SK-N-SH treated with all-trans-retinoic acid at 6 μM for 48 hours (cell line): ENCODE data around the gene MS4A14.

ENCODE experiments used
- ATAC-seq: fragments of 200-7000 bp; cut with Tn5 transposase; 3 replicates; pipeline ENCODE4 v1.9.1; 2020; ENCODE audit warnings: mild to moderate bottlenecking, moderate library complexity
- ARNTL ChIP-seq: fragments of 450-650 bp; formaldehyde crosslinking; IDR thresholded peaks from 2 replicates; pipeline ENCODE4 v1.5.0; 2020; ENCODE audit warnings: low read depth, mild to moderate bottlenecking, moderate library complexity, borderline replicate concordance
- BACH2 ChIP-seq: fragments of 250-450 bp; sonication (Bioruptor Pico); IDR thresholded peaks from 2 replicates; pipeline ENCODE4 v1.9.0; 2021; ENCODE audit warnings: mild to moderate bottlenecking, borderline replicate concordance
- CSDC2 ChIP-seq: fragments of 250-450 bp; sonication (Bioruptor Pico); IDR thresholded peaks from 2 replicates; pipeline ENCODE4 v1.5.0; 2020; ENCODE audit warnings: mild to moderate bottlenecking, moderate library complexity
- ESRRG ChIP-seq: fragments of 250-450 bp; sonication (Bioruptor Pico); IDR thresholded peaks from 2 replicates; pipeline ENCODE4 v1.6.1; 2021; ENCODE audit warnings: mild to moderate bottlenecking
- GLIS3 ChIP-seq: fragments of 250-450 bp; sonication (Bioruptor Pico); IDR thresholded peaks from 2 replicates; pipeline ENCODE4 v1.5.0; 2020; ENCODE audit warnings: mild to moderate bottlenecking, moderate library complexity
- ISL1 ChIP-seq: fragments of 250-450 bp; sonication (Bioruptor Pico); IDR thresholded peaks from 2 replicates; pipeline ENCODE4 v2.1.2; 2022; ENCODE audit warnings: mild to moderate bottlenecking, moderate library complexity
- OSR1 ChIP-seq: fragments of 250-450 bp; sonication (Bioruptor Pico); IDR thresholded peaks from 2 replicates; pipeline ENCODE4 v1.8.0; 2022; ENCODE audit warnings: moderate library complexity, mild to moderate bottlenecking, inconsistent platforms
- PPARA ChIP-seq: fragments of 250-450 bp; sonication (Bioruptor Pico); IDR thresholded peaks from 2 replicates; pipeline ENCODE4 v1.5.0; 2020; ENCODE audit warnings: mild to moderate bottlenecking, borderline replicate concordance
- RARB ChIP-seq: fragments of 250-450 bp; sonication (Bioruptor Pico); IDR thresholded peaks from 2 replicates; pipeline ENCODE4 v1.8.0; 2021; ENCODE audit warnings: mild to moderate bottlenecking, moderate library complexity
- SNAI2 ChIP-seq: fragments of 250-450 bp; sonication (Bioruptor Pico); IDR thresholded peaks from 2 replicates; pipeline ENCODE4 v1.5.0; 2020; ENCODE audit warnings: mild to moderate bottlenecking, moderate library complexity
- TCF4 ChIP-seq: fragments of 250-450 bp; sonication (Bioruptor Pico); IDR thresholded peaks from 2 replicates; pipeline ENCODE4 v1.8.0; 2021; ENCODE audit warnings: mild to moderate bottlenecking, moderate library complexity, borderline replicate concordance
- TOX ChIP-seq: fragments of 250-450 bp; sonication (Bioruptor Pico); IDR thresholded peaks from 2 replicates; pipeline ENCODE4 v1.8.0; 2021; ENCODE audit warnings: mild to moderate bottlenecking, moderate library complexity, borderline replicate concordance
- ZC3H10 ChIP-seq: fragments of 250-450 bp; sonication (Bioruptor Pico); IDR thresholded peaks from 2 replicates; pipeline ENCODE4 v1.5.1; 2021; ENCODE audit warnings: mild to moderate bottlenecking, moderate library complexity
- ZFP3 ChIP-seq: fragments of 250-450 bp; sonication (Bioruptor Pico); IDR thresholded peaks from 2 replicates; pipeline ENCODE4 v1.5.0; 2020; ENCODE audit warnings: mild to moderate bottlenecking, moderate library complexity
- ZFP30 ChIP-seq: fragments of 450-650 bp; formaldehyde crosslinking; IDR thresholded peaks from 2 replicates; pipeline ENCODE4 v1.5.0; 2022; ENCODE audit warnings: mild to moderate bottlenecking, moderate library complexity
- ZNF565 ChIP-seq: fragments of 450-650 bp; formaldehyde crosslinking; conservative IDR thresholded peaks from 2 replicates; pipeline ENCODE4 v1.5.0; 2020; ENCODE audit warnings: low read depth, mild to moderate bottlenecking, moderate library complexity
- ZNF70 ChIP-seq: fragments of 450-650 bp; formaldehyde crosslinking; IDR thresholded peaks from 2 replicates; pipeline ENCODE4 v1.5.0; 2020; ENCODE audit warnings: mild to moderate bottlenecking, moderate library complexity
- ZNF8 ChIP-seq: fragments of 450-650 bp; formaldehyde crosslinking; IDR thresholded peaks from 2 replicates; pipeline ENCODE4 v1.5.0; 2020; ENCODE audit warnings: mild to moderate bottlenecking, moderate library complexity
- TF ChIP-seq, protein P1 (sequence below): fragments of 250-450 bp; sonication (Bioruptor Pico); IDR thresholded peaks from 2 replicates; pipeline ENCODE4 v1.5.1; 2021; ENCODE audit warnings: mild to moderate bottlenecking, moderate library complexity
- TF ChIP-seq, protein P2 (sequence below): fragments of 250-450 bp; sonication (Bioruptor Pico); IDR thresholded peaks from 2 replicates; pipeline ENCODE4 v1.8.0; 2020; ENCODE audit warnings: mild to moderate bottlenecking, moderate library complexity, borderline replicate concordance
- TF ChIP-seq, protein P3 (sequence below): fragments of 250-450 bp; sonication (Bioruptor Pico); IDR thresholded peaks from 2 replicates; pipeline ENCODE4 v1.8.0; 2021; ENCODE audit warnings: low read depth, mild to moderate bottlenecking, moderate library complexity, borderline replicate concordance
- TF ChIP-seq, protein P4 (sequence below): fragments of 250-450 bp; sonication (Bioruptor Pico); IDR thresholded peaks from 2 replicates; pipeline ENCODE4 v1.5.0; 2020; ENCODE audit warnings: mild to moderate bottlenecking, moderate library complexity

The MS4A14 gene

DNA sequence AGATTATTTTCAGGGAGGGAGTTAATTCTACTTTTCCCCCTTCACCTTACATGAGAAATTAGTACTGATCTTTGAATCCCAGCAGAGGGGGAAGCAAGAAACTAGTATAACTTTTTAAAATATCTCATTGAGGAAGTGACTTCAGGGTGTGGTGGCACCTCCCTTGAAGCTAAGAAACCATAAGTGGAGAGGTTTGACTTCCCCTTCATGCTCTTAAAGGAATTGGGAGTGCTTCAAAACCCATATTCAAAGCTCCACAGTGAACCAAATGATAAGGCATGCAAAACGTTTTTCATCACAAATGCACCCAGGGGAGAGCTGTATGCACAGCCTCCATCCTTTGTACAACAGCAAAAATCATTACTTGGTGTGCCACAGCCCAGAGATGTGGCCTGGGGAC, 540 bp downstream of the MS4A14 start:
- no peak for ATAC-seq
- no peak for TF ChIP-seq OSR1 (CRISPR knock-in tag)
- TF ChIP-seq, protein P1, sequence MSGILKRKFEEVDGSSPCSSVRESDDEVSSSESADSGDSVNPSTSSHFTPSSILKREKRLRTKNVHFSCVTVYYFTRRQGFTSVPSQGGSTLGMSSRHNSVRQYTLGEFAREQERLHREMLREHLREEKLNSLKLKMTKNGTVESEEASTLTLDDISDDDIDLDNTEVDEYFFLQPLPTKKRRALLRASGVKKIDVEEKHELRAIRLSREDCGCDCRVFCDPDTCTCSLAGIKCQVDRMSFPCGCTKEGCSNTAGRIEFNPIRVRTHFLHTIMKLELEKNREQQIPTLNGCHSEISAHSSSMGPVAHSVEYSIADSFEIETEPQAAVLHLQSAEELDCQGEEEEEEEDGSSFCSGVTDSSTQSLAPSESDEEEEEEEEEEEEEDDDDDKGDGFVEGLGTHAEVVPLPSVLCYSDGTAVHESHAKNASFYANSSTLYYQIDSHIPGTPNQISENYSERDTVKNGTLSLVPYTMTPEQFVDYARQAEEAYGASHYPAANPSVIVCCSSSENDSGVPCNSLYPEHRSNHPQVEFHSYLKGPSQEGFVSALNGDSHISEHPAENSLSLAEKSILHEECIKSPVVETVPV (CRISPR knock-in tag), result no peak
- TF ChIP-seq ZC3H10 (CRISPR knock-in tag), result no peak
- TF ChIP-seq ZNF70 (CRISPR knock-in tag), result no peak
- no peak for TF ChIP-seq ZFP3
- TF ChIP-seq GLIS3 (CRISPR knock-in tag), result no peak
- no peak for TF ChIP-seq ISL1
- TF ChIP-seq, protein P2, sequence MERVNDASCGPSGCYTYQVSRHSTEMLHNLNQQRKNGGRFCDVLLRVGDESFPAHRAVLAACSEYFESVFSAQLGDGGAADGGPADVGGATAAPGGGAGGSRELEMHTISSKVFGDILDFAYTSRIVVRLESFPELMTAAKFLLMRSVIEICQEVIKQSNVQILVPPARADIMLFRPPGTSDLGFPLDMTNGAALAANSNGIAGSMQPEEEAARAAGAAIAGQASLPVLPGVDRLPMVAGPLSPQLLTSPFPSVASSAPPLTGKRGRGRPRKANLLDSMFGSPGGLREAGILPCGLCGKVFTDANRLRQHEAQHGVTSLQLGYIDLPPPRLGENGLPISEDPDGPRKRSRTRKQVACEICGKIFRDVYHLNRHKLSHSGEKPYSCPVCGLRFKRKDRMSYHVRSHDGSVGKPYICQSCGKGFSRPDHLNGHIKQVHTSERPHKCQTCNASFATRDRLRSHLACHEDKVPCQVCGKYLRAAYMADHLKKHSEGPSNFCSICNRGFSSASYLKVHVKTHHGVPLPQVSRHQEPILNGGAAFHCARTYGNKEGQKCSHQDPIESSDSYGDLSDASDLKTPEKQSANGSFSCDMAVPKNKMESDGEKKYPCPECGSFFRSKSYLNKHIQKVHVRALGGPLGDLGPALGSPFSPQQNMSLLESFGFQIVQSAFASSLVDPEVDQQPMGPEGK (CRISPR knock-in tag), result no peak
- TF ChIP-seq SNAI2 (CRISPR knock-in tag), result no peak
- TF ChIP-seq ZNF8 (CRISPR knock-in tag), result no peak
- TF ChIP-seq CSDC2 (CRISPR knock-in tag), result no peak

DNA sequence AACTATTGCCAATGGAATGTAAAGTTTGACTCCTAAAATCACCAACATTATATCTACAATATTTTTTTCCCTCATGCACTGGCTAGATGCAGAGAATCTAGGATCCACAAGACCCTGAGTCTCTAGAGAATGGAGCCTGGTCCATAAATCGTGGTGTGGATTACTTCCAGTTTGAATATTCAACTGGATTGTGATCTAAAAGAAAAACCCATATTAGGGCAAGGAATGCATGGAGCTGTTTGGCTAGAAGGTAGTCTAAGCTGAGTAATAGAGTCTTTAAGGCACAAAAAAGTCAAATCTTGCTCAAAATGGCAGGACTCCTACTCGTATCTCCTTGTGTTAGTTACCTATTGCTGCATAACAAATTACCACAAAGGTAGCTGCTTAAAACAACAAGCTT, 23.8 kb downstream of the MS4A14 start:
- TF ChIP-seq TCF4 (CRISPR knock-in tag) (no peak), ESRRG (CRISPR knock-in tag) (no peak), PPARA (CRISPR knock-in tag) (no peak), OSR1 (CRISPR knock-in tag) (no peak), ZC3H10 (CRISPR knock-in tag) (no peak), ZNF565 (CRISPR knock-in tag) (no peak), BACH2 (CRISPR knock-in tag) (no peak), ISL1 (no peak), RARB (CRISPR knock-in tag) (no peak), SNAI2 (CRISPR knock-in tag) (no peak)
- TF ChIP-seq, protein P1 (CRISPR knock-in tag), result no peak
- TF ChIP-seq, protein P3, sequence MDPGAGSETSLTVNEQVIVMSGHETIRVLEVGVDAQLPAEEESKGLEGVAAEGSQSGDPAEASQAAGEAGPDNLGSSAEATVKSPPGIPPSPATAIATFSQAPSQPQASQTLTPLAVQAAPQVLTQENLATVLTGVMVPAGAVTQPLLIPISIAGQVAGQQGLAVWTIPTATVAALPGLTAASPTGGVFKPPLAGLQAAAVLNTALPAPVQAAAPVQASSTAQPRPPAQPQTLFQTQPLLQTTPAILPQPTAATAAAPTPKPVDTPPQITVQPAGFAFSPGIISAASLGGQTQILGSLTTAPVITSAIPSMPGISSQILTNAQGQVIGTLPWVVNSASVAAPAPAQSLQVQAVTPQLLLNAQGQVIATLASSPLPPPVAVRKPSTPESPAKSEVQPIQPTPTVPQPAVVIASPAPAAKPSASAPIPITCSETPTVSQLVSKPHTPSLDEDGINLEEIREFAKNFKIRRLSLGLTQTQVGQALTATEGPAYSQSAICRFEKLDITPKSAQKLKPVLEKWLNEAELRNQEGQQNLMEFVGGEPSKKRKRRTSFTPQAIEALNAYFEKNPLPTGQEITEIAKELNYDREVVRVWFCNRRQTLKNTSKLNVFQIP, result no peak
- TF ChIP-seq, protein P2 (CRISPR knock-in tag), result no peak
- ATAC-seq, result no peak

DNA sequence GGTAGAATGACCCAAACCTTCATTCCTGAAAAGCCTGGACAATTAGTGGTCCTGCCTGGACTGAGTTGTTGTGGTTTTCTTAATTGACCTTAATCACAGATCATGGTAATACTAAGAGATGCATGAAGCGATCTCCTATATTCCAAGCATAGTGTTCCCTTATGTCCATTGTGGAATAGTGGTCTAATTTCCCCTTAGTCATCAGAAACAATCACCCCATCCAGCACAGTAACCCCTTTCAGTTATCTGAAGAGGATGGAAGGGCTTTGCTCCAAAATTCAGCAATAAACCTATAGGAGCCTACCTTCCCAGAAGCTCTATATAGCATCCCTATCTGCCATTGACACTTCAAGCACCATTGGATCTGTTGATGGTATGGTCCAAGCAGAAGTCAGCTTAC, 26.4 kb downstream of the MS4A14 start:
- no peak for TF ChIP-seq GLIS3 (CRISPR knock-in tag)
- no peak for TF ChIP-seq ZC3H10 (CRISPR knock-in tag)
- ATAC-seq, result no peak

DNA sequence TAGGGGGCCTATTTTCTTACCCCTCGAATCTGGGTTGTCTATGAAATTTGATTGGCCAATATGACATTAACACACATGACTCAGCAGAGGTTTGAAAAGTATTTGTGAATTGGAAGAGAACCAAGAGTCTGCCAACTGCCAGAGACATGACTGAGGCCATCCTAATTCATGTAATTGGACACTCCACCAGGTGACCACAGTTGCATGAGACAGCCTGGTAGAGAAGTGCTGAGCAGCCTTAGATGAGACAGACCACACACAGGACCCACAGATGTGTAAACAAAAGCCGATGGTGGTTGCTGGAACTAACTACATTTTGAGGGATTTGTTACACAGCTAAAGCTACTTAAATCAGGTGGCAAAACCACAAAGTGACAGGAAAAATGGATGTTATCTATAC, 32.3 kb downstream of the MS4A14 start:
- no peak for ATAC-seq
- TF ChIP-seq ZNF70 (CRISPR knock-in tag) (no peak), ARNTL (no peak), ESRRG (CRISPR knock-in tag) (no peak), ZNF565 (CRISPR knock-in tag) (no peak), ZFP3 (no peak), RARB (CRISPR knock-in tag) (no peak), ZFP30 (CRISPR knock-in tag) (no peak), SNAI2 (CRISPR knock-in tag) (no peak), ZC3H10 (CRISPR knock-in tag) (no peak), ISL1 (no peak), CSDC2 (CRISPR knock-in tag) (no peak), ZNF8 (CRISPR knock-in tag) (no peak), TOX (CRISPR knock-in tag) (no peak), OSR1 (CRISPR knock-in tag) (no peak)
- TF ChIP-seq, protein P2 (CRISPR knock-in tag), result no peak
- TF ChIP-seq, protein P4, sequence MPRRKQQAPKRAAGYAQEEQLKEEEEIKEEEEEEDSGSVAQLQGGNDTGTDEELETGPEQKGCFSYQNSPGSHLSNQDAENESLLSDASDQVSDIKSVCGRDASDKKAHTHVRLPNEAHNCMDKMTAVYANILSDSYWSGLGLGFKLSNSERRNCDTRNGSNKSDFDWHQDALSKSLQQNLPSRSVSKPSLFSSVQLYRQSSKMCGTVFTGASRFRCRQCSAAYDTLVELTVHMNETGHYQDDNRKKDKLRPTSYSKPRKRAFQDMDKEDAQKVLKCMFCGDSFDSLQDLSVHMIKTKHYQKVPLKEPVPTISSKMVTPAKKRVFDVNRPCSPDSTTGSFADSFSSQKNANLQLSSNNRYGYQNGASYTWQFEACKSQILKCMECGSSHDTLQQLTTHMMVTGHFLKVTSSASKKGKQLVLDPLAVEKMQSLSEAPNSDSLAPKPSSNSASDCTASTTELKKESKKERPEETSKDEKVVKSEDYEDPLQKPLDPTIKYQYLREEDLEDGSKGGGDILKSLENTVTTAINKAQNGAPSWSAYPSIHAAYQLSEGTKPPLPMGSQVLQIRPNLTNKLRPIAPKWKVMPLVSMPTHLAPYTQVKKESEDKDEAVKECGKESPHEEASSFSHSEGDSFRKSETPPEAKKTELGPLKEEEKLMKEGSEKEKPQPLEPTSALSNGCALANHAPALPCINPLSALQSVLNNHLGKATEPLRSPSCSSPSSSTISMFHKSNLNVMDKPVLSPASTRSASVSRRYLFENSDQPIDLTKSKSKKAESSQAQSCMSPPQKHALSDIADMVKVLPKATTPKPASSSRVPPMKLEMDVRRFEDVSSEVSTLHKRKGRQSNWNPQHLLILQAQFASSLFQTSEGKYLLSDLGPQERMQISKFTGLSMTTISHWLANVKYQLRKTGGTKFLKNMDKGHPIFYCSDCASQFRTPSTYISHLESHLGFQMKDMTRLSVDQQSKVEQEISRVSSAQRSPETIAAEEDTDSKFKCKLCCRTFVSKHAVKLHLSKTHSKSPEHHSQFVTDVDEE, result no peak
